Measurements from ENCODE around the gene TRIM46.

The TRIM46 gene

DNA sequence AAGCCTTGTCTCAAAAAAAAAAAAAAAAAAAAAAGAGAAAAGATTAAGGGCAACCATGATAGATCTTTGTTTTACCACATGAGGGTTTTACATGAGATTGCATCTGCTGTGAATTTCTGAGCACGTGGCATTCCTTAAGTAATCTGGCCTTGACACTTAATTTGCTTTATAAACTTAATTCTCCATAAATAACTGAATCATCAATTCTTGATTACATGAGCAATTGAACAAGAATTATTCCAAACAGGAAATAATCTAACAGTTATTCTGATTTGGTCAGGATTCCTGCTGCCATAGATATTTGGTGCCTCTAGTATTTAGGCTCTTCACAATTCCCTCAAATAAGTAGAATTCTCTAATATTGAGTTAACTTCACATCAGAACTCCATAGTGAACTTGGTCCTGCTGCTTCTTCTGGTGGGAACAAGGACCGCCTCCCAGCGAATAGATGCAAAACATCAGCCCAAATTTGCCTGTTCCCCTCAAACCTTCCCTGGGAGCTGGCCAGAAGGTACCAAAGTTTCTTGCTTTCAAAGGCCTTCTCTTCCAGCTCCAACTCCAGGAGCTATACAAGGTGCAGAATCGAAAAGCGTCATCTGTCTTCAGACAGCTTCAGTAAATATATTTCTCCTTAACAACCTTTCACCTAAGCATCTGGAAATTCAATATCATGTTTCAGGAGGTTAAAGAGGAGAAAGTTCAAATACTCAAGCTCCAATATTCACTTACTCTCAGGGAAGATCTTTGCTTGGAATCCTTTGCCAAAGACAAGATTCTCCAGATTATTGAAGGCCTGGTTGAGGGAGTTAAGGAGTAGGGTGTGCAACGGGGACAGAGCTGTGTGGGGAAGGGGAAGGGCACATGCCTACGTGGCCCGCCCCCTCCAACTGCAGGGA lies 1.6 kb upstream of the TRIM46 start:
- no peak for DNase-seq

DNA sequence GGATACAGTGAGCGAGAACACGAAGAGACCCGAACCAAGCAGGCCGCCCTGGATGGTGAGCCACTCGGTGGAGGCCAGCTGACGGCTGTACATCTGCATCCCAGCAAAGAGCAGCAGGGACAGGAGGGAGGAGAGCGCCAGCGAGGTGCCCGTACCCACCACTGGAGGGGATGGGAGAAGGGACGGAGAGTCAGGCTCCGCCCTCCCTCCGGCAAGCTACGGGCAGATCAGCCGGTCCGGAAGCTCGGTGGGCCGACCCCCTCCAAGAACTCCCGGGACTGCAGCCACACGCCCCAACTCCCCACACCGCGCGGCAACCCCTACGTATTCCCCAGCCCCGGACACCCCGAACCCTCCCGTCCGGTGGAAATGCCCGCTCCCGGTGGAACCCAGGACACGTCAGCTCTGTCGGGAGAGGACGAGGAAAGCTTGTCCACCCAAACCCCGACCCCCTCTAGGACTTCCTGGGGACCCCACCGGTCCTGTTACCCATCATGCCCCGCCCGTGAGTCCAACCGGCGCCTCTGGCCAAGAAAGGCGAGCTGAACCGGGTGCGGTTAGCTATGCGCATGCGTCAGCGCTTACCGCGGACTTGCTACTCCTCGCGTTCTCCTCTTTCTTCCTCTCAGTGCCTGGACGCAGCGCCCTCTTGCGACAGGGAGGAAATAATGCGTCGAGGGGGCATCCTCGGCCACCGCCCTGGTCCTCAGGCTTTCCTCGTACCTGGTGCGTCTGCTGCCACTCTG lies 744 bp upstream of the TRIM46 start, which contains the start of gene KRTCAP2:
KRTCAP2 (minus strand) TSS at position 573 of the 746 bp plus-strand sequence; CDS start at position 493, 80 bp downstream.
- DNase-seq: peak; percentile 97

GRCh38 chr1:155174324-155175280 lies 953 bp downstream of the TRIM46 start:
- no peak for DNase-seq

DNA sequence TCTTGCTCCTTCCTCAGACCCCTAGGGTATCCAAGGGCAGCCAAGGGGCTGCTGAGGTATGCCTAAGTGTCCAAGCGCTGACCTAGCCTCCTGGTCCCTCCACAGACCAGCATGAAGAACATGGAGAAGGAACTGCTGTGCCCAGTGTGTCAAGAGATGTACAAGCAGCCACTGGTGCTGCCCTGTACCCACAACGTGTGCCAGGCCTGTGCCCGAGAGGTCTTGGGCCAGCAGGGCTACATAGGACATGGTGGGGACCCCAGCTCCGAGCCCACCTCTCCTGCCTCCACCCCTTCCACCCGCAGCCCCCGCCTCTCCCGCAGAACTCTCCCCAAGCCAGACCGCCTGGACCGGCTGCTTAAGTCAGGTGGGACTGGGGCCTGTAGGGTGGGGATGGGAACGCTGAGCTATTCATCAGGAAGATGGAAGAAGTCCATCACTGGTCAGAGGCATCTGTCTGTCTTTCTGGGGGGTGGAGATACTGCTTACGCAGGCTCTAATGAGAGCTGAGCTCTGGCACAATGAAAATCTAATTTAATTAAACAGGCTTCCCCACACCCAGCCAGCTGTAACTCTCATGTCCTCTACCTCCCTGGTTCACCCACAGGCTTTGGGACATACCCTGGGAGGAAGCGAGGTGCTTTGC lies 1.8 kb downstream of the TRIM46 start:
- no peak for DNase-seq

DNA sequence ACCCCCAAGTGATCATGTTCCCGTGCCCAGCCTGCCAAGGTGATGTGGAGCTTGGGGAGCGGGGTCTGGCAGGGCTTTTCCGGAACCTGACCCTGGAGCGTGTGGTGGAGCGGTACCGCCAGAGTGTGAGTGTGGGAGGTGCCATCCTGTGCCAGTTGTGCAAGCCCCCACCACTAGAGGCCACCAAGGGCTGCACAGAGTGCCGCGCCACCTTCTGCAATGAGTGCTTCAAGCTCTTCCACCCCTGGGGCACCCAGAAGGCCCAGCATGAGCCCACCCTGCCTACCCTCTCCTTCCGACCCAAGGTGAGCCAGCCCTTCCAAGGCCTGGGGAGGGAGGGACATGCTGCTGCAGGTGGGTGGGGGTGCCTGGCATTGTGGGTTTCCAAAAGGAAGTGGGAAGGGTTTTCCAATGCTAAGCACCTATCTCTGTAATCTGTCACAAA lies 2.3 kb downstream of the TRIM46 start:
- peak; percentile 18 for DNase-seq

DNA sequence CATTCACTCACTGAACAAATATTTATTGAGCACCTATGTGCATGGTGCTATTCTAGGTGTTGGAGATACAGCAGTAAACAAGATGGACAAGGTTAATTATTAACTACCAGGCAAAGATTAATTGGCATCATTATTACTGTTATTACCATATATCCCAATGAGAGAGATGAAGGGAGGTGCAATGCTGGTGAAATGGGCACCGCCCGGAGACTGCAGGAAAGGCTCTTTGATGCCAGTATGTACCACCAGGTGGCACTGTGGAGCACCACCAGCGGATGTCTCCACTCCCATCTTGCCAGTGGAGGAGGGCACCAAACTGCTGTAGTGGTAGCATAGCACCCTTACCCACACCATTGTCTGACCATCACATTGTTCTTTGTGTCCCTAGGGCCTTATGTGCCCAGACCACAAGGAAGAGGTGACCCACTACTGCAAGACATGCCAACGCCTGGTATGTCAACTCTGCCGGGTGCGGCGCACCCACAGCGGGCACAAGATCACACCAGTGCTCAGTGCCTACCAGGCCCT lies 3.0 kb downstream of the TRIM46 start:
- peak; percentile 77 for DNase-seq

DNA sequence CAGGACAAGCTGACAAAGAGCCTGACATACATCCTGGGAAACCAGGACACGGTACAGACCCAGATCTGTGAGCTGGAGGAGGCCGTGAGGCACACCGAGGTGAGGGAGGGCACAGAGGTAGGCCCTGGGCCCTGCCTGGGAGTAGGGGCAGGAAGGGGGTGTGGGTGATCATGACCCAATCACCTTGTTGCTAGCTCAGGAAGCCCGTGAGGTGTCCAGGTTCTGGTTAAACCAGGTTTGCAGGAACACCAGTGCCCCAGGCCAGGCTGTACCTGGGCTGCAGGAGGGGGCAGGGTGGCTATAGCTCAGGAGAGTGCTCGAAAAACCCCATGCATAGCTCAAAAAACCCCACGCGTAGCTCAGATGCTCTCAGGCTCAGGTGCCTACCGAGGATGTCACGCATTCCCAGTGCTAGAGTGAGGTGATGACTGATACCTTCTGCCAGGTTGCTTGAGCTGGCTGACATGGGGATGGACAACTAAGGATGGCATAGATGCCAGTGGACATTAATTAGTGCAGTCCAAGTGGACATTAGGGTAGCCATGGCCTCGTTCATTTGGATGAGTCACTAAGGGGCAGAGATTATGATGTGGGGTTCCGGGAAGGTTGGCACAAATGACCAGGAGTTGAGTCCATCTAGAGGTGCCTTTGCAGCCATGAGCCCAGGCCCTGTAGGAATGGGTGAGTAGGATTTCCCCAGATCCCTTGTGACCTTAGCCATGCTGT lies 3.7 kb downstream of the TRIM46 start:
- no peak for DNase-seq

DNA sequence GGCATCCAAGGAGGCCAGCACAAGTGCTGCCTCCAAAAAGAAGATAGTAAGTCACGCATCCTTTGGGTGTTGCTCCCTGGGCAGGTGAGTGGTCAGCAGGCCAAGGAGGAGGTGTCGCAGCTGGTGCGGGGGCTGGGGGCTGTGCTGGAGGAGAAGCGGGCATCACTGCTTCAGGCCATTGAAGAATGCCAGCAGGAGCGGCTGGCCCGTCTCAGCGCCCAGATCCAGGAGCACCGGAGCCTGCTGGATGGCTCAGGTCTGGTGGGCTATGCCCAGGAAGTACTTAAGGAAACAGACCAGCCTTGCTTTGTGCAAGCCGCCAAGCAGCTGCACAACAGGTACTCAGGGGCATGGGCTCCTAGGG lies 4.3 kb downstream of the TRIM46 start:
- no peak for DNase-seq

DNA sequence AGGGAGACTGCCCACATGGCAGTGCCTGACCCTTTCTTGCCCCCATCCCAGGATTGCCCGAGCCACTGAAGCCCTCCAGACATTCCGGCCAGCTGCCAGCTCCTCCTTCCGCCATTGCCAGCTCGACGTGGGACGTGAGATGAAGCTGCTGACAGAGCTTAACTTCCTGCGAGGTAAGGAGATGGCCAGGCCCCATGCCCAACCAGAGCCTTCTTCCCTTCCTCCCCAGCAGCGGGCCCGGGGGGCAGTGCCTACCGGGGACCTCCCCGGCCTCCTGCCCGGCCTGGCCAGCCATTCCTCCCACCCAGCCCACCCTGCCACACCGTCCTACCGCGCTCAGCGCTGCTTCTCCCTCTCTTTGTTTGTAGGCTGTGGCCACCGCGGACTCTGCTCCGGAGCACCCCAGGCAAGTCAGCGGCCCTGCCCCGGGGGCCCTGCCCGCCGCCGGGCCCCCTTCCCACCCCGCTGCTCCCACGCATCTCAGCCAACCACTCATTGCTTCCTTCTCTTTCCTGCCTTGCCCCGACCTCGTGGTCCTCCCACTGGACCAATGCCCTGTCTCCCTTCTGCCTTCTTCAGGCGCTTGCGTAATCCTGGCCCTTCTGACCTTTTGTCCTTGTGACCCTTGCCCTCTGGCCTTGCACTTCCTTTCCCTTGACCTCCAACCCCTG lies 4.9 kb downstream of the TRIM46 start:
- no peak for DNase-seq

DNA sequence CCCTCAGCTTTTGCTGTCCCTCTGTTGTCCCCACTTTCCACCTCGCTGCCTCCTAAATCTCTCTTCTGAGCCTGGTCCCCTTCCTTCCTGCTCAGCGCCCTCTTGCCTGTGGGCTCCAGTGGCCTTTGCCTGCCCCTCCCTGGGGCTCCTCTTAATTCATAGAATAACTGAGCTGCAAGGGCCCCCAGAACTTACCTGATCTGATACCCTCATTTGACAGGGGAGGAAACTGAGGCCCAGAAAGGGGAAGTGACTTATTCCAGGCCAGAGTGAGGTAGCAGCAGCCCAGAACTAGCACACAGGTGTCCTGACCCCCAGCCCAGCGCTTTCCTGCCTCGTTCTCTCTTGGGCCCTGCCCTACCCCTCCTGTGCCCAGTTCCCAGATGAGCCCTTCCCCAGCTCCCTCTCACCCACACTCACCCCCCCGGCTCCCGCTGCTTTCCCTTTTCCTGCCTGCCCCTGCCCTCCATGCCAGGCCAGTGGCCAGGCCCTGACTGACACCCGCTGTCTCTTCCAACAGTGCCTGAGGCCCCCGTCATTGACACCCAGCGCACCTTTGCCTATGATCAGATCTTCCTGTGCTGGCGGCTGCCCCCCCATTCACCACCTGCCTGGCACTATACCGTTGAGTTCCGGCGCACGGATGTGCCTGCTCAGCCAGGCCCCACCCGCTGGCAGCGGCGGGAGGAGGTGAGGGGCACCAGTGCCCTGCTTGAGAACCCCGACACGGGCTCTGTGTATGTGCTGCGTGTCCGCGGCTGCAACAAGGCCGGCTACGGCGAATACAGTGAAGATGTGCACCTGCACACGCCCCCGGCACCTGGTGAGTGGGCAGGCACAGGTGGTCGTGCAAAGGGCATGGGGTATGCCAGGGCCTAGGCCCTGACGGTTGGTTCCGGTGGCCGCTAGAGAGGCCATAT lies 5.7 kb downstream of the TRIM46 start:
- DNase-seq: no peak

DNA sequence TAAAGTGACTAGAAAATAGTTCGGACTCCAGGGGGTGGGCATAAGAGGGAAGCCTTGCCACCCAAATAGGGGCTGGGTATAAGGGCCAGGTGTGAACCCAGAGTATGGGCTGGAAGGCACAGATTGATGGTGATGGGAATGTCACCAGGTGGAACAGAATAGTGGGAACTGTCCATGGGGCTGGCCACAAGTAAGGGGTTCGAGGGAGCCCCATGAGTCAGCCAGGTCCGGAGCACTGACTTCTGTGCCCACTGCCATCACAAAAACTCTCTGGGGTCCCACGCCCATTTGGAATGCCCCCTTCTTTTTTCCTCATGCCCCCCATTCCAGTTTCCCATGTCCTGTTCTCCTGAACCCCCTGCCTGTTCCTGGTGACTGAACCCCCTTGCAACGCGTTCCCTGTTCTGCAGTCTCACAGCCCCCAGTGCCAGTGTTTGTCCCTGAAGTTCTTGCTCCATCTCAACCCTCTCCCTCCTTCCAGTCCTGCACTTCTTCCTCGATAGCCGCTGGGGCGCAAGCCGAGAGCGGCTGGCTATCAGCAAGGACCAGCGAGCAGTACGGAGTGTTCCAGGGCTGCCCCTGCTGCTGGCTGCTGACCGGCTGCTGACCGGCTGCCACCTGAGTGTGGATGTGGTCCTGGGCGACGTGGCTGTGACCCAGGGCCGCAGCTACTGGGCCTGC lies 7.9 kb downstream of the TRIM46 start:
- no peak for DNase-seq

DNA sequence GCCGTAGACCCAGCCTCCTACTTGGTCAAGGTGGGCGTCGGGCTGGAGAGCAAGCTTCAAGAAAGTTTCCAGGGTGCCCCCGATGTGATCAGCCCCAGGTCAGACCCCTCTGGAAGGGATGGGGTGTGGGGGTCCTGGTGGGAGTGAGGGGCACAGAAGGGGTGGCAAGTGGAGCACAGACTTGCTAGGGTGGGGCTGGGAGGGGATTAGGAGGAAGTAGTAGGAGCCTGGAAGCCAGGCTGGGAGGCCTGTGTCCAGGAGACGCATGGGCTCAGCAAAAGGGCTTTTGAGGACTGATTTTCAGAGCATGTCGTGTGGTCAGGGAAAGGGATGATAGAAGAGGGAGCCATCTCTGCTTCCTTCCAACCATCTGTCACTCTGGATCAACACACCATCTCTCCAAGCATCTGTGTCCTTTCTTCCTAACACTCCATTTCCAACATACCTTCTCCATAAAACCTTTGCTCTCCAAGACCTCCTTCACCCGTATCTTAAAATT lies 8.5 kb downstream of the TRIM46 start:
- no peak for DNase-seq

DNA sequence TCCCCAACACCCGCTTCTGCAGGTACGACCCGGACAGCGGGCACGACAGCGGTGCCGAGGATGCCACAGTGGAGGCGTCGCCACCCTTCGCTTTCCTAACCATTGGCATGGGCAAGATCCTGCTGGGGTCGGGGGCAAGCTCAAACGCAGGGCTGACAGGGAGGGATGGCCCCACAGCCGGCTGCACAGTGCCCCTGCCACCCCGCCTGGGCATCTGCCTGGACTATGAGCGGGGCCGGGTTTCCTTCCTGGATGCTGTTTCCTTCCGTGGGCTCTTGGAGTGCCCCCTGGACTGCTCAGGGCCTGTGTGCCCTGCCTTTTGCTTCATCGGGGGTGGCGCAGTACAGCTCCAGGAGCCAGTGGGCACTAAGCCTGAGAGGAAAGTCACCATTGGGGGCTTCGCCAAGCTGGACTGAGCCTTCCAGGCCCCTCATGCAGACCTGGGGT lies 10.1 kb downstream of the TRIM46 start:
- no peak for DNase-seq

DNA sequence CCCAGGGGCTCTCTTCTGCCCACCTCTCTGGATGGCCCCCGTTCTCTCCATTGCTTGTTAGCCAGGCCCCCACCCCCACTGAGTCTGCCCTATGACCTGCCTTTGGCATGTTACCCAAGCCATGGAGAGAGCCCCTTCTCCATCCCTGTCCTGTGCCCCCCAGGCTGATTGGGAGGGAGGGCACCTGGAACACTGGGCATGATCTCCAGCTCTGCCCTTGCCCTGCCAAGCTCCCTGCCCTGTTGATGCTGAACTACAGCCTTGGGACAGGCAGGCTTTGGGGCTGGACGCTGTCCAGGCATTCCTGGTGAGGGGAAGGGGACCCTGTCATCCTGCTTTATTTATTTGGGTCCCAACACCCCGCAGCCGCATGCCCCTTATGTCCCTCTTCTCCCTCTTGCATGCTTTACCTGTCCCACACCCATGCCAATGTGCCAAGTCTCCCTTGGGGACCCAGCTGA lies 10.7 kb downstream of the TRIM46 start:
- no peak for DNase-seq

- peak; percentile 33 for DNase-seq
Measured at GRCh38 chr1:155184835-155185782, 11.5 kb downstream of the TRIM46 start.

GRCh38 chr1:155185783-155186066 lies 12.1 kb downstream of the TRIM46 start:
- no peak for DNase-seq

DNA sequence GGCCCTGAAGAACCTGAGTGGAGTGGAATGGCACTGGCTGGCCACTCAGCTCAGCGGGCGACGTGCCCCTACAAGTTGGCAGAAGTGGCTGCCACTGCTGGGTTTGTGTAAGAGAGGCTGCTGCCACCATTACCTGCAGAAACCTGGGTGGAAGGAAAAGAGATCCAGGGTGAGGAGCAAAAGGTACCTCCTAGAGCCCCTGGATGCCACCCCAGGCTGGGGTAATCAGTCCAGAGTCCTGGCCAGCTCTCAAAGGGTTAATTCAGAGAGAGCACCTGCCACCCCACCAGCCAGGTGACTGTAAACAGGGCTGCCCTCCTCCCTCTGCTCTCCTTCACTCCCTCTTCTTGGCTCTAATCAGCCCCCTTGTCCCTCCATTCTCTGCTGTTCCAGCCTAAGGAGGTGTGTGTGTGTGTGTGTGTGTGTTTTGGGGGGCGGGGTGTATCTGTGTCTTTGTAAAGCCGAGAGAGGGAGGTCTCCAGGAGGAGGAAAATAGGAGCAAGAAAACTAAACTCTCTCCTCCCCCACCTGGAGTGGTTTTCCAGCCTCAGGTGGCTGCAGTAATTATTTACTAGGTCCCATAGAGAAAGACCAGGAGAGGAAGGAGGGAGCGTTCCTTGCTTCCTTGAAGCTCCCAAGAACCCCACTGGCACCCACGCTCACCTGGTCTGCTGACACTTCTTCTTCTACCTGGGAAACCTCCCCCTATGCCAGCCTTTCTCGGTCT lies 12.6 kb downstream of the TRIM46 start:
- peak; percentile 63 for DNase-seq

Measured in DMS153 (cell line).